K562 (cell line): ENCODE data around the gene CBFA2T3. TPM values are rescaled to one million over a fixed set of nuclear protein-coding genes. Genes with fewer than 3 reads are reported as not detected.

Experiments used
- ATAC-seq: fragments of 200-7000 bp; cut with Tn5 transposase; 3 replicates; pipeline ENCODE4 v1.9.1; 2020; ENCODE audit warnings: moderate library complexity
- BruUV-seq: library from RNA; stranded (reverse); fragments of 400-500 nt; replicated peaks from 2 replicates; lab custom pipeline; 2021; lab: Mats Ljungman, UMichigan
- CTCF ChIA-PET: fragments of 300-600 bp; formaldehyde crosslinking; extraction: SDS; loops from one replicate; lab custom pipeline; 2021; ENCODE audit warnings: low intra/inter-chr PET ratio; lab: Yijun Ruan, JAX
- POLR2A ChIA-PET: fragments of 300-600, 350-650 bp; sonication (Branson Sonifier 250); formaldehyde crosslinking; extraction: SDS; loops from one replicate; lab custom pipeline; 2021; ENCODE audit warnings: antibody characterized with exemption, inconsistent platforms; lab: Yijun Ruan, JAX
- DNase-seq, 4 experiments: peaks; one replicate each; pipeline versions ENCODE4 v3.0.0 to v3.0.0-alpha.2; 2011 to 2018; ENCODE audit warnings: low spot score in 3 of 4, mixed read lengths in 3 of 4; ENCODE audit errors: extremely low read depth in 1 of 4
- FAIRE-seq: peaks from 2 replicates; lab custom pipeline; 2011; peaks lifted over from hg19 to GRCh38; lab: Jason Lieb, UNC
- H2AFZ ChIP-seq: 2 replicates; pipeline ENCODE4 v1.6.0; 2011; ENCODE audit warnings: low read depth, low read length, control low read depth, inconsistent platforms
- H3K27ac ChIP-seq: fragments of 200-600 bp; 3 replicates; pipeline ENCODE4 v1.8.0; 2011; ENCODE audit warnings: low read depth, mild to moderate bottlenecking, control low read depth, inconsistent platforms, low read length, moderate library complexity, mixed read lengths; ENCODE audit errors: extremely low read depth
- H3K27me3 ChIP-seq, 2 experiments: fragments of 300-600 bp in 1 of 2; 2 replicates in 1 of 2; 3 replicates in 1 of 2; pipeline versions ENCODE4 v1.6.0 to v1.8.0; 2011; ENCODE audit warnings: inconsistent platforms in 2 of 2, low read length in 2 of 2, mild to moderate bottlenecking in 1 of 2, mixed read lengths in 1 of 2, moderate library complexity in 1 of 2; ENCODE audit not compliant: control insufficient read depth in 2 of 2, insufficient read depth in 2 of 2
- H3K36me3 ChIP-seq: fragments of 300-600 bp; 3 replicates; pipeline ENCODE4 v1.8.0; 2011; ENCODE audit warnings: mild to moderate bottlenecking, low read length, inconsistent platforms; ENCODE audit not compliant: control insufficient read depth, insufficient read depth
- H3K4me1 ChIP-seq, 2 experiments: fragments of 200-600 bp in 1 of 2; replicated peaks in 1 of 2; 2 replicates in 1 of 2; 3 replicates in 1 of 2; pipeline versions ENCODE4 v1.5.1 to v1.8.0; 2011; ENCODE audit warnings: inconsistent platforms in 2 of 2, low read length in 2 of 2, mild to moderate bottlenecking in 1 of 2, mixed read lengths in 1 of 2, moderate library complexity in 1 of 2; ENCODE audit not compliant: control insufficient read depth in 2 of 2, insufficient read depth in 2 of 2
- H3K4me2 ChIP-seq: 2 replicates; pipeline ENCODE4 v1.6.1; 2011; ENCODE audit warnings: low read length, control low read depth, inconsistent platforms, mixed read lengths; ENCODE audit not compliant: insufficient read depth
- H3K4me3 ChIP-seq: fragments of 200-600 bp; sonication (generic), shearing (Covaris generic); 2 replicates; pipeline ENCODE4 v1.5.1; 2016; ENCODE audit warnings: control low read depth, inconsistent platforms
- H3K79me2 ChIP-seq: fragments of 200-600 bp; 3 replicates; pipeline ENCODE4 v1.8.0; 2011; ENCODE audit warnings: low read length, inconsistent platforms; ENCODE audit not compliant: control insufficient read depth, insufficient read depth
- H3K9ac ChIP-seq, 2 experiments: 2 replicates each; pipeline versions ENCODE4 v1.6.0 to v1.6.1; 2011; ENCODE audit warnings: low read depth in 2 of 2, low read length in 2 of 2, control low read depth in 1 of 2, inconsistent platforms in 1 of 2, mild to moderate bottlenecking in 1 of 2, mixed read lengths in 1 of 2; ENCODE audit not compliant: insufficient read depth in 1 of 2
- H3K9me1 ChIP-seq: one replicate; pipeline ENCODE4 v1.6.0; 2011; ENCODE audit warnings: inconsistent platforms, mild to moderate bottlenecking, low read length, moderate library complexity; ENCODE audit not compliant: control insufficient read depth, insufficient read depth
- H3K9me3 ChIP-seq: replicated peaks from 2 replicates; pipeline ENCODE4 v1.5.1; 2011; ENCODE audit warnings: low read depth, low read length, inconsistent platforms; ENCODE audit not compliant: control insufficient read depth, insufficient read depth
- H4K20me1 ChIP-seq: replicated peaks from 2 replicates; pipeline ENCODE4 v1.6.1; 2011; ENCODE audit warnings: low read length, inconsistent platforms, mixed read lengths; ENCODE audit not compliant: control insufficient read depth, insufficient read depth
- ARID2 ChIP-seq: fragments of 450-650 bp; IDR thresholded peaks from 2 replicates; pipeline ENCODE4 v1.6.1; 2017; ENCODE audit warnings: antibody characterized with exemption, mild to moderate bottlenecking
- E2F5 ChIP-seq: sonication (generic); formaldehyde crosslinking; IDR thresholded peaks from 2 replicates; pipeline ENCODE4 v1.8.0; 2022; ENCODE audit warnings: mild to moderate bottlenecking, missing genetic modification reagents
- KDM2B ChIP-seq: fragments of 250-450 bp; sonication (Bioruptor Pico); IDR thresholded peaks from 2 replicates; pipeline ENCODE4 v1.8.0; 2021; ENCODE audit warnings: mild to moderate bottlenecking, moderate library complexity
- MGA ChIP-seq: fragments of 450-650 bp; IDR thresholded peaks from 2 replicates; pipeline ENCODE4 v1.6.1; 2016; ENCODE audit warnings: mild to moderate bottlenecking, moderate library complexity
- SETDB1 ChIP-seq: IDR thresholded peaks from one replicate; pipeline ENCODE4 v1.6.1; 2012; ENCODE audit warnings: low read length, control low read depth, inconsistent platforms
- ZNF263 ChIP-seq: sonication (generic); formaldehyde crosslinking; IDR thresholded peaks from 2 replicates; pipeline ENCODE4 v1.8.0; 2022; ENCODE audit warnings: mild to moderate bottlenecking, missing genetic modification reagents, borderline replicate concordance
- WGBS: fragments of 100-300 bp; shearing (Covaris generic); methylation state at CpG from one replicate; pipeline ENCODE4 v1.1.6; 2016; ENCODE audit warnings: low coverage, mixed read lengths; ENCODE audit not compliant: insufficient coverage; ENCODE audit errors: missing lambda C conversion rate; 5-methylcytosine and 5-hydroxymethylcytosine counted together
- in situ Hi-C: fragments of 300-500 bp; cut with MboI; formaldehyde crosslinking; loops from 4 replicates; pipeline ENCODE4 v1.15.0; 2018; ENCODE audit warnings: inconsistent platforms, mixed read lengths
- intact Hi-C: fragments of 100-400 bp; cut with micrococcal nuclease; formaldehyde crosslinking; loops from 2 replicates; pipeline ENCODE4 v1.14.2; 2022
- polyA plus RNA-seq, 8 experiments: library from polyadenylated mRNA; depleted of rRNA in 4 of 8; stranded (reverse) in 5 of 8; unstranded in 3 of 8; fragments of >200 nt; fragmentation: Nextera tagmentation in 2 of 8; fragmentation: Illumina TruSeq in 1 of 8; extraction: Ambion mirVana in 2 of 8; extraction: Trizol in 1 of 8; gene quantifications; 2 replicates each; pipeline versions ENCODE4 v1.2.1 to v1.2.3, GENCODE V29; 2011 to 2014; ENCODE audit warnings: inconsistent platforms in 1 of 8, missing spikeins in 1 of 8
- total RNA-seq, 7 experiments: library from RNA; depleted of rRNA in 6 of 7; stranded (reverse); fragments of >200 nt in 6 of 7; fragmentation: Illumina TruSeq in 2 of 7; extraction: Trizol in 2 of 7; gene quantifications; 2 replicates each; pipeline versions ENCODE4 v1.2.1 to v1.2.3, GENCODE V29; 2011 to 2021; ENCODE audit warnings: low replicate concordance in 1 of 7

Gene CBFA2T3
- total and polyA plus RNA-seq, 9 of the 15 experiments (the other 6 are each of a cell fraction or from before 2014, with no cell fraction given): 2.3 to 145 (median 6.7) TPM

GRCh38 chr16:89000207-89000959 lies 23.4 kb upstream of the CBFA2T3 start:
- Histone ChIP-seq H3K9ac (peak overlapping the region; percentile 41 to 54; a peak in 3 of 4 replicates), H3K36me3 (no peaks in the 10 kb centered on the region), H3K79me2 (no peaks in the 10 kb centered on the region; the same call in 2 of the 3 replicates), H3K9me3 (peaks cover 25% of the 10 kb centered on the region), H3K9me1 (no peaks in the 10 kb centered on the region), H4K20me1 (no peaks in the 10 kb centered on the region; the same call in 1 of the 2 replicates), H3K4me1 (peaks cover 34 to 72% of the 10 kb centered on the region in 2 experiments), H3K4me2 (peak overlapping the region; percentile 80), H2AFZ (peak overlapping the region; percentile 87), H3K4me3 (no peak overlapping the region), H3K27ac (peak overlapping the region; percentile 74), H3K27me3 (no peaks in the 10 kb centered on the region)
- no TSS peak for BruUV-seq
- WGBS: 75% methylated on average over 36 of the region's 36 CpGs
- FAIRE-seq: peak; percentile 19
- no peak for DNase-seq
- POLR2A ChIA-PET: interaction anchor here (0.7 kb wide), 1 partner anchor 7 kb away, joined by 4 read pairs; no protein-coding TSS in a partner anchor
- CTCF ChIA-PET: no interaction called here
- in situ Hi-C loops: loop anchor here (5.0 kb wide), 1 partner anchor 47 kb away; no protein-coding TSS in a partner anchor
- no peak for ATAC-seq
- intact Hi-C loops: loop anchor here (5.0 to 10.0 kb wide), 2 partner anchors 47 to 186 kb away; partner anchors contain the start of gene APRT
- TF ChIP-seq KDM2B (CRISPR knock-in tag) (no peak), E2F5 (CRISPR knock-in tag) (no peak), SETDB1 (no peak), ARID2 (no peak), MGA (peak; percentile 15), ZNF263 (CRISPR knock-in tag) (0 out of 2 replicates have a peak, but pooled peaks have one; percentile 7)
